GM12864 (cell line): ENCODE results near the gene SMARCB1.

ENCODE experiments used
- DNase-seq: peaks from one replicate; pipeline ENCODE4 v3.0.0-alpha.2; 2011; ENCODE audit warnings: low read depth
- H3K4me3 ChIP-seq: 2 replicates; pipeline ENCODE4 v1.5.1; 2011; ENCODE audit warnings: mild to moderate bottlenecking, low read depth, low read length, control low read depth
- TF ChIP-seq, protein P1 (sequence below): IDR thresholded peaks from 2 replicates; pipeline ENCODE4 v1.5.1; 2011; ENCODE audit warnings: low read depth, mild to moderate bottlenecking, moderate library complexity, low read length, control low read depth, inconsistent platforms; ENCODE audit errors: missing control alignments

SMARCB1 gene

DNA sequence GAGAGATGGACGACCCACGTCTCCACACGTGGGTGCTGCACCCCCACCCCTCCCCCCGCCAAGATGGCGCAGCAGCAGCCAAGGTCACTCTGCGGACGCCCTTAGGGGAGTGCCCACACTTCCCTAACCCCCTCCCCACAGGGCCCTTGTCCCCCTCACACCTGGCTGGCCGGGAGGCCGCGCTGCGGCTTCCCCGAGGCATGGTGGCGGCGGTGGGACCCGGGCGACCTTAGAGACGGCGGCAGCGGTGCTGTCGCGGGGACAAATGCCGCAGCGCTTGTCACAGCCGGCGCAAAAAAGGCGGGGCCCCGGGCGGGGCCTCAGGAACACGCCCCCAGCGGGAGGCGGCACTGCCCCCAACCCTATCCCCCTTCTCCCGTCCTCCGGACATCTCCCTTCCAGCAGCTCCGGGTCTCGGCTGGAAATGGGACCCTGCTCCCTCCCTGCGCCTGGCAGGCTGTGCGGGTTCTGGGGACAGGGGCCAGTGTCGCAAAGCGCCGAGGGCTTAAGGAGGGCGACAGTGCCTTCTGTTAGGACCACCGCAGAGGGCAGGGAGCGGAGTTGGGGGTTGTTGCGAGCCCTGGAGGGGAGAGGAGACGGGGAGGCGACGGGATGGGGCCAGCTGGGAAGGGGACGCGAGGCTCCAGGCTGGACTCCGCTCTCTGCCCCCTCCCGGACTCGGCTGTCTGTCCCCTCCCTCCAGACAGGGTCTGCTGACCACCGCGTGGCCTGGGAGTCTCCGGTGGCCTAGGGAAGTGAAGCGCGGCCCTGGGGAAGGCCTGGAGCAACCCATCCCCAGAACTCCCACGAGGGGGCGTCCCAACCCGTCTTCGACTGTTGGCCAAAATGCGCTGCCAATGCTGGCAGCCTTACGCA lies 18.9 kb upstream of the SMARCB1 start, which contains the start of gene CHCHD10:
Gene CHCHD10 (minus strand): TSS at position 300 of the 876 bp plus-strand sequence. CDS start 98 bp downstream, at position 202.
- TF ChIP-seq, protein P1, sequence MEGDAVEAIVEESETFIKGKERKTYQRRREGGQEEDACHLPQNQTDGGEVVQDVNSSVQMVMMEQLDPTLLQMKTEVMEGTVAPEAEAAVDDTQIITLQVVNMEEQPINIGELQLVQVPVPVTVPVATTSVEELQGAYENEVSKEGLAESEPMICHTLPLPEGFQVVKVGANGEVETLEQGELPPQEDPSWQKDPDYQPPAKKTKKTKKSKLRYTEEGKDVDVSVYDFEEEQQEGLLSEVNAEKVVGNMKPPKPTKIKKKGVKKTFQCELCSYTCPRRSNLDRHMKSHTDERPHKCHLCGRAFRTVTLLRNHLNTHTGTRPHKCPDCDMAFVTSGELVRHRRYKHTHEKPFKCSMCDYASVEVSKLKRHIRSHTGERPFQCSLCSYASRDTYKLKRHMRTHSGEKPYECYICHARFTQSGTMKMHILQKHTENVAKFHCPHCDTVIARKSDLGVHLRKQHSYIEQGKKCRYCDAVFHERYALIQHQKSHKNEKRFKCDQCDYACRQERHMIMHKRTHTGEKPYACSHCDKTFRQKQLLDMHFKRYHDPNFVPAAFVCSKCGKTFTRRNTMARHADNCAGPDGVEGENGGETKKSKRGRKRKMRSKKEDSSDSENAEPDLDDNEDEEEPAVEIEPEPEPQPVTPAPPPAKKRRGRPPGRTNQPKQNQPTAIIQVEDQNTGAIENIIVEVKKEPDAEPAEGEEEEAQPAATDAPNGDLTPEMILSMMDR: peak; percentile 73
- peak within 1 kb of the TSS; percentile 71 for H3K4me3 ChIP-seq
- DNase-seq: no peak

DNA sequence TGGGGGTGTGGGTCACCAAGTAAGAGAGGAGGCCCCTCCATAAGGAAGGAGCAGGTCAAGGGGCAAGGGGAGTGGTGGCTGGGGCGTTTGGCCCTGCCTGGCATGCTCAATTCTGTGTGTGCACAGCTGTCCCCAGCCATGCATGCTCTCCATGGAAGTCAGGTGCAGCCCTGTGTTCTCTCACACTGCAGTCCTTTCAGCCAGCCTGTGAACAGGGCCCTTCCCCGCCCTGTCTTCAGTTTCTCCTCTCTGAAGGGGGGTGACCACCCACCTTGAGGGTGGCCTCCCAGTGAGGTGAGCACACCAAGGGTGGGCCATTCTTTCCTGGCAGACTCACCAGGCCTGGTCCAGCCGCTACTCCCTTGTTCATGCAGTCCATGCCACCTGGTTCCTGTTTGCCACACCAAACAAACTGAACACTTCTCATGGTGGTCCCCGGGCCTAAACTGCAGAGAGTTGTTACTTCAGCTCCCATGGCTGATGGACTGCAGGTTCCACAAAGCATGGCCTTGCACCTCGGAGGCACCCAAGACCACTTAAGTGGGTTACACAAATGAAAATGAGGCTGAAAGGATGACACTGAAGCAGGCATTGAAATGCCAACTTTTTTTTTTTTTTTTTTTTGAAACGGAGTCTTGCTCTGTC lies 17.3 kb upstream of the SMARCB1 start:
- TF ChIP-seq, protein P1: no peak
- no peak overlapping the region for H3K4me3 ChIP-seq
- no peak for DNase-seq

DNA sequence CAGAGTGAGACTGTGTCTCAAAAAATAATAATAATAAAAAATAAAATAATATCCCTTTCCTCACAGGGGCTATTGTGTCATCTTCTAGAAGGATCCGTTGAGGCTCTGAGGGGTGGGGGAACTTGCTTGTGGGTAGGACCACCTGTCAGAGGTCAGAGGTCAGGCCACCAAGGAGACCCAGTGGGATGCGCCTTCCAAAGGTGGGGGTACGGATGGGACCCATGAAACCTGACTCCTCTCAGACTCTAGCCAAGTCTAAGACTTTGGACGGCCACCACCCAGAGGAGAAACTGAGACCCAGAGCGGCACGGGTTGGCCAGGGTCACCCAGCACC lies 14.5 kb upstream of the SMARCB1 start:
- DNase-seq: no peak
- H3K4me3 ChIP-seq: peak overlapping the region; percentile 11
- TF ChIP-seq, protein P1: no peak

DNA sequence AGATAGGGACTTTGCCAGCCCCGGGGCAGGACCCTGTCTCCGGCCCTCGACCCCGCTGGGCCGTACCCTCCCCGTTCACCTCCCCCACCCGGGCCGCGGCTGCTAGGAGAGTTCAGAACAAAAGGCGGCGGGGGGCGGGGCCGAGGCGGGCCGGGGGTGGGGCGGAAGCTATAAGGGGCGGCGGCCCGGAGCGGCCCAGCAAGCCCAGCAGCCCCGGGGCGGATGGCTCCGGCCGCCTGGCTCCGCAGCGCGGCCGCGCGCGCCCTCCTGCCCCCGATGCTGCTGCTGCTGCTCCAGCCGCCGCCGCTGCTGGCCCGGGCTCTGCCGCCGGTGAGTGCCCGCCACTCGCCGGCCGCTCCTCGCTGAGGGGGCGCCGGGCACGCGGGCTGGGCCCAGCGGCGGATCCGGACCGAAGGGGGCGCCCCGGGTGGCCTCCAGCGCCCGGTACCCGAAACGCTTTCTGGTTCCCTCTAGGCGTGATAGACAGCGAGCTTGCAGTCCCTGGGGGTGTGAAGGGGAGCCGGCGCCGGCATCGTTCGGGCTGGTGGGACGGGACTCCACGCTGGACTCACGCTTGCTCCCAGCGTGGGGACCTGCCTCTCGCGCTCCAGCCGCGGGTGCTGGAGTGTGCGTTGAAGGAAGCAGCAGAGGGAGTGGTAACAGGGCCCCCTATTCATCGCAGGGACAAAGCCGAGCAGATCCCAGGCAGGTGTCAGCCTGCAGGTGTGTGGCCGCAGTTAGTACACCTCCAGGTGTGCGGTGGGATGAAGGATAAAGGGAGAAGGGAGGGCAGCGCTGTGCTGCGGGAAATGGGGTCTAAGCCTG lies 13.9 kb upstream of the SMARCB1 start, which contains the start of gene MMP11:
Gene MMP11 (plus strand): TSS at position 201 of the 825 bp plus-strand sequence. CDS start 22 bp downstream, at position 223.
- peak within 1 kb of the TSS; percentile 31 for H3K4me3 ChIP-seq
- TF ChIP-seq, protein P1: no peak
- DNase-seq: no peak

DNA sequence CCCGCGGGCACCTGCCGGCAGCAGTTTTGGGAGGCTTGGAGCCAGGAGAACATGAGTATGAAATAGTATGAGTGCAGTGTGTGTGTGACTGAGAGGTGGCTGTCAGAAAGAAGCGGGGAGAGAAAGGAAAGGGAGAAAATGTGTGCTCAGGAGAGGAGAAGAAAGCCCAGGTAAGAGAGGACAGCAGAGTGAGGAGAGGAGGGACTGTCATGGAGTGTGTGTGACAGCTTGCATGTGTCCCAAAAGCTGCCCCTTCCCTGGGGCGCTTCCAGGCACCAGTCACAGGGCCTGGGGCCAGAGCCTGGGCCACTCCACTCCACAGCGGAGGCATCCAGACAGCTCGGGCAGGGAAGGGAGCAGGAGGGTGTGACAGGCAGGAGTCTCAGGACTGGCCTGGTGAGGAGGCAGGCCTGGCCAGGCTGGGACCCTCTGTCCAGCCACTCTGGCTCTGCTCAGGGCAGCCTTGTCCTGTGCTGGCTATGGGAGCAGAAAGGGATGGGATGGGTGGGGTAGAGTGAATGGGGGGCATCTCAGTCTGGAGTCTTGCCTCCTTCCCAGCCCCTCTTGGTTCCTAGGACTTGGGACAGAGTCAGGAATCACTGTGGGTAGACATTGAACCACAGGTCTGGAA lies 13.2 kb upstream of the SMARCB1 start:
- TF ChIP-seq, protein P1: no peak
- H3K4me3 ChIP-seq: no peak overlapping the region
- no peak for DNase-seq

DNA sequence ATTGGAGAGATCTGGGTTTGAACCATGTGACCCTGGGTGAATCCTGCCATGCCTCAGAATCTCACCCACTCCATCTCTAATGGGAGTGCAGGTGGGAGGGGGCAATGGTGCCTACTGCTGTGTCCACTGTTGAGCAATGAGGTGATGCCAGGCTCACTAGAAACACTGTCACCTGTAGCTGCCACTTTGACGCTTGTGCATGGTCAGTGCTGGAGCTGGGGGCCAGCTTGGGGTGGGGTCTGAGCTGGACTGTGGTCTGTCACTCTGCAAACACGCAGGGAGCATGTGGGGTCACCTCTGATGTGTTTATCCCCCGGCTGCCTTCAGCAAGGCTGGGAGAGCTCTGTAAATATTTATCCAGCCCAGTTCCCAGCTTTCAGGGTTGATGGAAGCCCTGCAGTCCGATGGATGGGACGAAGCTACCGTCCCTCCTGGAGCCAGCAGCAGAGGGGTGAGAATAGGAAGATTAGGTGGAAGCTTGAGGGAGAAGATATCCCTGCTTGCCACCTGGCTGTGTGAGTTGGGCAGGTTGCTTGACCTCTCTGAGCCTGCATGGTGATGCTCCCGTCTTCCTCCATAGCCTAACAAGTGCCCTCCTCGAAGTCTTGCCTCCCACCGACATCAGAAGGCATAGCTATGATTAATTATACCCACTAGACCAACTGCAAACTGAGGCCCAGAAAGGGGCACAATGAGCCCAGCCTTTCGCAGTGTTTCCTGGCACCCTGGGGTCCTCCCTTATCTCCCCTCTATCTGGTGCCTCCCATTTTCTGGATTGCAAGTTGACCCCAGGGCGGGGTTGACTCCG lies 12.4 kb upstream of the SMARCB1 start:
- DNase-seq: no peak
- no peak overlapping the region for H3K4me3 ChIP-seq
- TF ChIP-seq, protein P1: no peak
